GM18498 (cell line): ENCODE data around the gene KATNBL1.
A peak's percentile ranks its signal among the peaks of the same experiment; 100 is the strongest.

Experiments
- ATAC-seq: cut with Tn5 transposase; IDR thresholded peaks from one replicate; pipeline ENCODE4 v1.9.1; 2021; ENCODE audit warnings: mild to moderate bottlenecking, moderate library complexity; ENCODE audit not compliant: unreplicated experiment

KATNBL1 gene, protein sequence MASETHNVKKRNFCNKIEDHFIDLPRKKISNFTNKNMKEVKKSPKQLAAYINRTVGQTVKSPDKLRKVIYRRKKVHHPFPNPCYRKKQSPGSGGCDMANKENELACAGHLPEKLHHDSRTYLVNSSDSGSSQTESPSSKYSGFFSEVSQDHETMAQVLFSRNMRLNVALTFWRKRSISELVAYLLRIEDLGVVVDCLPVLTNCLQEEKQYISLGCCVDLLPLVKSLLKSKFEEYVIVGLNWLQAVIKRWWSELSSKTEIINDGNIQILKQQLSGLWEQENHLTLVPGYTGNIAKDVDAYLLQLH

GRCh38 chr15:34209421-34210282 lies at the start of gene KATNBL1:
TSS of gene KATNBL1 (minus strand) at chr15:34210096. CDS start at chr15:34163676, 46,420 bp downstream.
- peak; percentile 97 for ATAC-seq

- no peak for ATAC-seq
Observed at GRCh38 chr15:34259566-34259965, 49.7 kb upstream of the KATNBL1 start.

GRCh38 chr15:34258151-34258550 lies 48.3 kb upstream of the KATNBL1 start:
- ATAC-seq = no peak

- ATAC-seq = no peak
Observed at GRCh38 chr15:34252545-34252944, 42.6 kb upstream of the KATNBL1 start.

GRCh38 chr15:34248190-34248589 lies 38.3 kb upstream of the KATNBL1 start:
- no peak for ATAC-seq

- no peak for ATAC-seq
Observed at GRCh38 chr15:34246276-34246976, 36.5 kb upstream of the KATNBL1 start.

DNA sequence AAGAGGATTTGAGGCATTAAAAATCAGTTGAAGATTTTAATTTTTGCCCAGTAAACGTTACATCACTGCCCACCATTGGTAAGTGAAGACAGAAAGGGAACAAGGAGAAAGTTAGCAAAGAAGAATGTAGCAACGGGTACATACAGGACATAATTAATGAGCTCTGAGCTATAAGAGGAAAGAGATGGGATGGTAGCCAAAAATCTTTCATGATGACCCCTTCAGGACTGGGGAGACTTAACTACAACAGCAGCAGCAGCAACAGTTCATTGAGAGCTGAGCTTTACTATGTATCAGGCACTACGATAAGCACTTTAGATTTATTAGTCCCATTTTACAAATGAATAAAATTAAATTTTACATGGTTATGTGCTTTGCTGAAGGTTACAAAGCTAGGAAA lies 33.3 kb upstream of the KATNBL1 start:
- ATAC-seq = no peak

- ATAC-seq = no peak
Observed at GRCh38 chr15:34242331-34242710, 32.4 kb upstream of the KATNBL1 start.

DNA sequence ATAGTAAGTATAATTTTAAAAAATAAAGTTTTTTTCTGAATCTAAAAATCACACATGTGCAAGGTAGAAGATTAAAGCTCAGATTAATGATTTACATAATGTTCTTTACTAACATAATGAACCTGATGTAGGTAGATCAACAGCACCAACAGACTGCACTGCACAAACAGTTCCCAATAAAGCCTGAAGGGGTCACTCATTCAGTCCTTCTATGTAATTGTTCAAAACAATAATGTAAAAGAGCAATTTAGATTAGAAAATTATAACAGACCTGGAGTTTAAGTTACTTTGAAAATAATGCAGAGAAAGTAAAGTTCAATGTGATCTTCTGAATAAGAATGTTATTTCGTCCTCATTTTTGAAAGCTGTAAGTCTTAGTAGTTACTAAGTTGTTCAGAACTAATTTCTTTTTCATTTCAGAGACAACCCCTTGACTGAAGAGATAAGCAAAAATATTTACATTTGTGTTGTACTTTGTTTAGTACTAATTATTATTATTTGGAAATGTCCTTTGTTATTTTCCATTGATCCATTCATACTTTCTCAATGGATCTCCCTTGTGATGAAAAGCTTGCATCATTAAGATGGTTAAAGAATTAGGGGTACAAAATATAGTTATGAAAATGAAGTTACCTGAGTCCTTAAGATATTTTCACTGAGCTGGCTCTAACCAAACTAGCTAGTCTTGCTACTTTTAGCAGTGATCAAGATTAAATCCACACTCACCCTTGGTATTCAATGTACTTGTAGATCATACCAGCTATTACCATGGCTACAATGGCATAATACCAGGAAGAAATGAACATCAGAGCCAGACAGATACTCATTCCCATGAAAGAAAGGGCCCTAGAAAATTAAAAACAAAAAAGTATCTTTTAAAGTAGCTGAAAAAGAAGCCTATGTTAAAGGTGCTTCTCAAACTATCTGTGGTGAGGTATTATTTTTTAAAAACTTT lies 31.8 kb upstream of the KATNBL1 start:
- peak; percentile 77 for ATAC-seq

DNA sequence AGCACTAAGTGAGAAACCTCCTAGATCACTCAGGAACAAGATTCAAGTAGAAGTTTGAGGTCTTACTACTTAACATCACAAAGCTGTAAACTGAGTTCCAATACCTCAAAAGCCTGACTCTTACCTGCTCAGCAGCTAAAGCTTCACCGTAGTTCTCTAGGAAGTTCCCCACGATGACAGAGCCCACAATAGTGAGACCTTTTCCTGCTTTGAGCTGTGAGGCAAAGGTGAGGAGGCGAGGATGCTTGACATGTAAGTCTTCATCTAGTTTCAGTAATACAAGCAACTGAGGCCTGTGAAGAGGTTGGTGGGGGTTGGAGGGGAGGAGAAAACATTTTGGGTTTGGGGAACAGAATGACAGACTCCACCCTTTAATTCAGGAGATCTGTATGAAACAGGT lies 30.6 kb upstream of the KATNBL1 start:
- ATAC-seq = no peak

GRCh38 chr15:34239151-34239808 lies 29.4 kb upstream of the KATNBL1 start:
- ATAC-seq = no peak

GRCh38 chr15:34233614-34234013 lies 23.7 kb upstream of the KATNBL1 start:
- ATAC-seq = no peak

GRCh38 chr15:34223904-34224596 lies 14.2 kb upstream of the KATNBL1 start:
- ATAC-seq = peak; percentile 13

DNA sequence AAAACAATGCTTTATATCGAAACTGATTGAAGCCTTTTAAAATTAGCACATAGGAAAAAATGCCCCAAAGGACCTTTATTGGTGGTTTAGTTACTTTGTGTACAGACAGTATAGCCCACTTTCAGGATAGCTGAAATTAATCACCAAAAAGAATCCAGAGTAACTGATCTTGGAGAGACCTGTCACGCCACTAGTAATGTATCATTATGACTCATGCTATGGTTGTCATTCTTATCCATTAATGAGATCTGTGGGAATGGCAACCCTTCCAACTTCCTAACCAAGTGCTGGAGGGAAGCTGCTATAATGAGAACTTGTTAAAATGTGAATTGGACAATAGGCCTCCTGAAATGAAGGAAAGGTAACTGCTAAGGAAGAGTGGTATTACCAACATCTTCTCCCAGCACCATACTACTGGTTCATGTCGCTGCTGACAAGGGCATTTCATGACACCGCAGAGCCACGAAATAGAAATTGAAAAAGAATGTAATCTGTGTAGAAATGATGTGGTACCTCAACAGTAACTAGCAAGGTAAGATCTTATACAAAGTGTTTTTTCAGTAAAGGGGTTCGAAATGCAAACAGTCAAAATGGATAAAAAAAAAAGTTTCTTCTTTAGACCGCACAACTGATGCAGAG lies 7.8 kb upstream of the KATNBL1 start:
- no peak for ATAC-seq

DNA sequence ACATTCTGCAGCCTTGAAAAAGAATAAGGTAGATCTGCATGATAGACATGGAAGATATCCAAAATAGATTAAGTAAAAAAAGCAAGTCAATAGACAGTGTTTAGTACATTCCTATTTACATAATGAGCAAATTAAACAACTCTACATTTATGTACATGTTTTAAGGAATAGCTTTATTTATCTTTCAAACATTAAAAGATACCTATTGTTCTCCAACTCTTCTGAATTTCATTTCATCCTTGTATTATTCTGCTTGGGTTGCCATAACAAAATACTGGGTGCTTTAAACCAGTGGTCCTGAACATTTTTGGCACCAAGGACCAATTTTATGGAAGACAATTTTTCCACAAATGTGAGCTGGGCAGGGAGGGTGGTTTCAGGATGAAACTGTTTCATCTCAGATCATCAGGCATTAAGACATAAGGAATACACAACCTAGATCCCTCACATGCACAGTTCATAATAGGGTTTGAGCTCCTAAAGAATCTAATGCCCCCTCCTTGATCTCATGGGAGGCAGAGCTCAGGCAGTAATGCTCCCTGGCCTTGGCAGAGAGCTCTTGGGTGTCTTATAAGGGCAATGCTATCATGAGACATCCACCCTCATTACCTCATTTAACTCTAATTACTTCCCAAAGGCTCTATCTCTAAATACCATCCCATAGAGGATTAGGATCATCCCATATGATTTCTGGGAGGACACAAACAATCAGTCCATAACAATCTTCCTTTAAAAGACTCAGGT lies 6.8 kb upstream of the KATNBL1 start:
- no peak for ATAC-seq

- no peak for ATAC-seq
Observed at GRCh38 chr15:34214135-34214534, 4.2 kb upstream of the KATNBL1 start.

DNA sequence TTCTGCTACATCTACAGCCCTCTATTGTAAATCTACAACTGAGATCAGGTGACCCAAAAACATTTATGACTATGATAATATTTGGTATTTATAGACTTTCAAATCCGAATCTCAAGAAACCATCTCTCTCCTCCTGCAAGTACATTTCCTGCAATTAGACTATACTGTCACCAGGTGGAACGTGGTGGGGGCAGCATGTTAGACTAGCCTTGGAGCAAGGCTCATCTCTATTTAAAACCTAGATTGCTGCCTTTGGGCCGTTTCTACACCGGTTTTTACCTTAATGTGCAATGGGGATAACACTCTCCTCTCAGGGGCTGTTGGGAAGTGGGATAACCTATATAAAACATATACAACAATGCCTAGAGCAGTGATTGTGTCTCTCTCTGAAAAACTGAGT lies 3.8 kb upstream of the KATNBL1 start:
- no peak for ATAC-seq

DNA sequence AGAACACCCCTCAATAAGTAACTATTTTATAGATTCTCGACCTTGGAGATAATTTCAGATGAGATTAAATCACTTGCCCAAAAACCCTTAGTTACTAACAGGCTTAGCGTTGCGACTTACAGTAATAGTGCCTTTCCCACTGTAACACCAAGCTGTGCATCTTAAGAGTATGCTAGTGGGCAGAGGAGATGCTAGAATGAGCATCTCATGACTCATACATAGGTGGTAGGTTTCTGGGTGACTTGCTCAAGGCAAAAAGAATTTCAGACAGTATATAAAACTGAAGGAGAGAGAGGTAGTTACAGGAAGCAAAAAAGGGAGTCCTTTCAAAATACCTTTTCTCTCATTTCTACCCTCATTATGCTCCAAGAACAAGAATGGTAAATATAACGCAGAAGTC lies 3.9 kb downstream of the KATNBL1 start:
- ATAC-seq = no peak
